Keratinocyte (primary cell): ENCODE measurements around the gene NFE2L3. TPM values are rescaled to one million over a fixed set of nuclear protein-coding genes. Genes with fewer than 3 reads are reported as not detected.

Source experiments
- DNase-seq: peaks from one replicate; pipeline ENCODE4 v3.0.0-alpha.2; 2011; ENCODE audit warnings: low read depth, missing footprints, low spot score
- FAIRE-seq: peaks from 2 replicates; lab custom pipeline; 2011; peaks lifted over from hg19 to GRCh38; lab: Jason Lieb, UNC
- H2AFZ ChIP-seq: 2 replicates; pipeline ENCODE4 v1.6.0; 2012; ENCODE audit warnings: low read length, control low read depth, inconsistent platforms; ENCODE audit not compliant: control insufficient read depth
- H3K27ac ChIP-seq: 2 replicates; pipeline ENCODE4 v1.5.1; 2011; ENCODE audit warnings: low read length; ENCODE audit not compliant: control insufficient read depth, insufficient read depth
- H3K27me3 ChIP-seq: 3 replicates; pipeline ENCODE4 v1.6.0; 2011; ENCODE audit warnings: low read length; ENCODE audit not compliant: control insufficient read depth, insufficient read depth; ENCODE audit errors: extremely low read depth
- H3K36me3 ChIP-seq, 2 experiments: 2 replicates in 1 of 2; 3 replicates in 1 of 2; pipeline ENCODE4 v1.5.1; 2011; ENCODE audit warnings: low read length in 2 of 2, mild to moderate bottlenecking in 1 of 2; ENCODE audit not compliant: control insufficient read depth in 2 of 2, insufficient read depth in 2 of 2; ENCODE audit errors: extremely low read depth in 1 of 2
- H3K4me1 ChIP-seq: 3 replicates; pipeline ENCODE4 v1.5.1; 2011; ENCODE audit warnings: low read length; ENCODE audit not compliant: control insufficient read depth, insufficient read depth; ENCODE audit errors: extremely low read depth
- H3K4me2 ChIP-seq: 3 replicates; pipeline ENCODE4 v1.6.0; 2011; ENCODE audit warnings: low read depth, low read length; ENCODE audit not compliant: control insufficient read depth, insufficient read depth; ENCODE audit errors: extremely low read depth
- H3K4me3 ChIP-seq, 3 experiments: fragments of 200-600 bp in 1 of 3; sonication (generic) in 1 of 3; 2 replicates in 2 of 3; 3 replicates in 1 of 3; pipeline ENCODE4 v1.5.1; 2011 to 2016; ENCODE audit warnings: low read length in 3 of 3, mild to moderate bottlenecking in 3 of 3, control low read depth in 2 of 3, inconsistent platforms in 1 of 3, low read depth in 1 of 3, mixed read lengths in 1 of 3, mixed run types in 1 of 3, moderate library complexity in 1 of 3; ENCODE audit not compliant: control insufficient read depth in 2 of 3, insufficient read depth in 2 of 3; ENCODE audit errors: extremely low read depth in 1 of 3
- H3K79me2 ChIP-seq: 2 replicates; pipeline ENCODE4 v1.6.0; 2012; ENCODE audit warnings: low read length; ENCODE audit not compliant: control insufficient read depth, insufficient read depth
- H3K9ac ChIP-seq: 3 replicates; pipeline ENCODE4 v1.6.0; 2011; ENCODE audit warnings: low read length; ENCODE audit not compliant: control insufficient read depth, insufficient read depth; ENCODE audit errors: extremely low read depth
- H3K9me1 ChIP-seq: 3 replicates; pipeline ENCODE4 v1.6.0; 2011; ENCODE audit warnings: low read length; ENCODE audit not compliant: control insufficient read depth, insufficient read depth; ENCODE audit errors: extremely low read depth
- H3K9me3 ChIP-seq: 2 replicates; pipeline ENCODE4 v1.5.1; 2012; ENCODE audit warnings: low read depth, low read length; ENCODE audit not compliant: control insufficient read depth
- H4K20me1 ChIP-seq: 3 replicates; pipeline ENCODE4 v1.6.0; 2011; ENCODE audit warnings: low read length; ENCODE audit not compliant: control insufficient read depth, insufficient read depth; ENCODE audit errors: extremely low read depth
- EZH2 ChIP-seq: IDR thresholded peaks from one replicate; pipeline ENCODE4 v1.6.1; 2012; ENCODE audit warnings: inconsistent platforms, mild to moderate bottlenecking, low read length, moderate library complexity
- dilution Hi-C: fragments of 300-500 bp; cut with MboI; formaldehyde crosslinking; loops from one replicate; pipeline ENCODE4 v1.7.0; 2020; ENCODE audit warnings: low sequenced_read_pairs; ENCODE audit not compliant: extremely low pct_ligation_motif_present
- polyA plus RNA-seq, 5 experiments: library from polyadenylated mRNA; depleted of rRNA in 3 of 5; stranded (reverse) in 3 of 5; stranded (forward) in 1 of 5; unstranded in 1 of 5; fragments of >200 nt; gene quantifications; 1 replicate in 1 of 5; 2 replicates in 3 of 5; 3 replicates in 1 of 5; pipeline versions ENCODE4 v1.2.1 to v1.2.3, GENCODE V29; 2011 to 2012; ENCODE audit warnings: missing spikeins in 2 of 5, low read depth in 1 of 5, low replicate concordance in 1 of 5
- TF ChIP-seq, protein P1 (sequence below), 3 experiments: IDR thresholded peaks in 1 of 3; conservative IDR thresholded peaks in 1 of 3; optimal IDR thresholded peaks in 1 of 3; 2 replicates in 2 of 3; 3 replicates in 1 of 3; pipeline versions ENCODE3 to v1.5.1; 2011; ENCODE audit warnings: low read length in 3 of 3, mild to moderate bottlenecking in 3 of 3, moderate library complexity in 2 of 3, control low read depth in 1 of 3, inconsistent platforms in 1 of 3; ENCODE audit not compliant: insufficient read depth in 2 of 3; ENCODE audit errors: extremely low read depth in 1 of 3

The NFE2L3 gene
- polyA plus RNA-seq, 1 donor (not counting 4 experiments of a cell fraction or from before 2014, with no cell fraction given), result 17.8 TPM

DNA sequence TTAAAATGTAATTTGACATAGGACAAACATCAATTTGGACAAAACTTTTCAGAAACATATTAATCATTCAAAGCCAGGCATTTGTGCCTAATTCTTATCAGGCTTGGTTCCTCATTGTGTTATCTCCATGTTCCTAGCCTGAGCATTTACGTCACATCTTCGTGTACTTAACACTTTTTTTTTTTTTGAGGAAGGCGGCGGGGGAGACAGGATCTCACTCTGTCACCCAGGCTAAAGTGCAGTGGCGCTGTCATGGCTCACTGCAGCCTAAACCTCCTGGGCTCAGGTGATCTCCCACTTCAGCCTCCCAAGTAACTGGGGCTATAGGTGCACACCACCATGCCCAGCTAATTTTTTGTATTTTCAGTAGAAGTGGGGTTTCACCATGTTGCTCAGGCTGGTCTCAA, 28.8 kb downstream of the NFE2L3 start:
- no peak overlapping the region for H3K4me2 ChIP-seq
- no peaks in the 10 kb centered on the region for H3K4me1 ChIP-seq
- TF ChIP-seq, protein P1, sequence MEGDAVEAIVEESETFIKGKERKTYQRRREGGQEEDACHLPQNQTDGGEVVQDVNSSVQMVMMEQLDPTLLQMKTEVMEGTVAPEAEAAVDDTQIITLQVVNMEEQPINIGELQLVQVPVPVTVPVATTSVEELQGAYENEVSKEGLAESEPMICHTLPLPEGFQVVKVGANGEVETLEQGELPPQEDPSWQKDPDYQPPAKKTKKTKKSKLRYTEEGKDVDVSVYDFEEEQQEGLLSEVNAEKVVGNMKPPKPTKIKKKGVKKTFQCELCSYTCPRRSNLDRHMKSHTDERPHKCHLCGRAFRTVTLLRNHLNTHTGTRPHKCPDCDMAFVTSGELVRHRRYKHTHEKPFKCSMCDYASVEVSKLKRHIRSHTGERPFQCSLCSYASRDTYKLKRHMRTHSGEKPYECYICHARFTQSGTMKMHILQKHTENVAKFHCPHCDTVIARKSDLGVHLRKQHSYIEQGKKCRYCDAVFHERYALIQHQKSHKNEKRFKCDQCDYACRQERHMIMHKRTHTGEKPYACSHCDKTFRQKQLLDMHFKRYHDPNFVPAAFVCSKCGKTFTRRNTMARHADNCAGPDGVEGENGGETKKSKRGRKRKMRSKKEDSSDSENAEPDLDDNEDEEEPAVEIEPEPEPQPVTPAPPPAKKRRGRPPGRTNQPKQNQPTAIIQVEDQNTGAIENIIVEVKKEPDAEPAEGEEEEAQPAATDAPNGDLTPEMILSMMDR (optimal IDR thresholded peaks at IDR 0.05 in 1 of 3, IDR thresholded peaks at IDR 0.05 in 1 of 3, conservative IDR thresholded peaks at IDR 0.05 in 1 of 3; ENCODE audit: extremely low read depth in 1 of 3, insufficient read depth in 2 of 3, low read length in 3 of 3), result no peak
- no peak for TF ChIP-seq EZH2
- H3K4me3 ChIP-seq, result no peak overlapping the region
- H4K20me1 ChIP-seq, result peaks cover 6% of the 10 kb centered on the region
- no peaks in the 10 kb centered on the region for H3K27me3 ChIP-seq
- dilution Hi-C loops, result no loop called here
- no peak overlapping the region for H3K27ac ChIP-seq
- H3K79me2 ChIP-seq, result no peaks in the 10 kb centered on the region
- no peak overlapping the region for H3K9ac ChIP-seq
- FAIRE-seq (no peak), DNase-seq (no peak)
- no peak overlapping the region for H2AFZ ChIP-seq
- no peaks in the 10 kb centered on the region for H3K9me1 ChIP-seq
- H3K9me3 ChIP-seq, result no peaks in the 10 kb centered on the region
- H3K36me3 ChIP-seq, result no peaks in the 10 kb centered on the region

DNA sequence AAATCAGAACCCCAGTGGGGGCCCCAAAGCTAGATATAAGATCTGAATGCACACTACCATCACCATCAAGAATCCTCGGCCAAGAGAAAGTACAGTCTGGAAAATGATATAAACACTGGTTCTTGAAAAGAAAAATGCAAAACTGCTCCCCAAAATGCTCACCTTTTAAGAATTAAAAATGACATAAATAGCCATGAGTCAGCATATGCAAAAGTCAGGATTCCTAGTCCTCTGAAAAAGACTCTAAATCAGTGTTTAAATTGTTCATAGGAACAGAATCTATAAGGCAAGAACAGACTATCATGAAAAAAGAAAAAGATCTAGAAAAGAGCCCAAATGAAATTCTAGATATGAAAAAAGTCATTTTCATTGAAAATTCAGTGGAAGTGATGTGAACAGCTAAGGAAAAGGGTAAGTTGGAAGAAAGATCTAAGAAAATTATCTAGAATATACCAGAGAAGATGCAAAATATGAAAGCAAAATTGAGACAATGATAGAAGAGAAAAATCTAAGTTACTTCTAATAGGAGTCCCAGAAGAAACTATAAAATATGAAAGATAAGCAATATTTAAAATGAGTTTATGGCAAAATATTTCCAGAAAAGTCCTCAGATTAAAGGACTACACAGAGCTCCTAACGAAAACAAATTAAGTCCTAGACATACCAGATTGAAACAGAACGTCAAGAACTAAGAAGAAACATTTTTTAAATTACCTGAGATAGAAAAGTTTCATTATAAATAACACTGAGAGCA, 29.7 kb downstream of the NFE2L3 start:
- FAIRE-seq, result no peak
- H4K20me1 ChIP-seq, result peaks cover 6% of the 10 kb centered on the region
- dilution Hi-C loops, result no loop called here

More for the DNA sequence above, 29.7 kb downstream of the NFE2L3 start:
- Histone ChIP-seq H3K79me2 (no peaks in the 10 kb centered on the region), H3K36me3 (peaks cover 0 to 4% of the 10 kb centered on the region in 2 experiments), H3K9me1 (no peaks in the 10 kb centered on the region), H2AFZ (no peak overlapping the region), H3K4me2 (no peak overlapping the region), H3K4me3 (no peak overlapping the region), H3K27me3 (no peaks in the 10 kb centered on the region), H3K9me3 (no peaks in the 10 kb centered on the region), H3K9ac (no peak overlapping the region), H3K27ac (no peak overlapping the region), H3K4me1 (no peaks in the 10 kb centered on the region)
- no peak for DNase-seq
- TF ChIP-seq EZH2, result no peak
- TF ChIP-seq, protein P1 (optimal IDR thresholded peaks at IDR 0.05 in 1 of 3, IDR thresholded peaks at IDR 0.05 in 1 of 3, conservative IDR thresholded peaks at IDR 0.05 in 1 of 3; ENCODE audit: extremely low read depth in 1 of 3, insufficient read depth in 2 of 3, low read length in 3 of 3), result no peak
